Measurements from ENCODE around the gene OTOF. TPM values are rescaled to one million over a fixed set of nuclear protein-coding genes. Genes with fewer than 3 reads are reported as not detected.

OTOF gene
- total and polyA plus RNA-seq, 7 donors: 0.14 to 2.2 (median 0.34) TPM

- DNase-seq (no peak), ATAC-seq (no peak)
- Histone ChIP-seq H3K27ac (no peak overlapping the region), H3K4me3 (no peak overlapping the region), H3K4me1 (no peaks in the 10 kb centered on the region), H3K9me3 (no peaks in the 10 kb centered on the region), H3K36me3 (ENCODE audit: insufficient read depth in 1 of 2, low read depth in 1 of 2) (no peaks in the 10 kb centered on the region), H3K27me3 (ENCODE audit: insufficient read depth in 3 of 3, low read length in 2 of 3) (no peaks in the 10 kb centered on the region)
- TF ChIP-seq CTCF (IDR thresholded peaks at IDR 0.05): no peak
- intact Hi-C loops (cut with DNase I): no loop called here
- 85 to 96% (median 91%) methylated on average over 10 of the region's 10 CpGs for WGBS, 3 donors
These were observed 28.5 kb downstream of the OTOF start for GRCh38 chr2:26449278-26450030.

GRCh38 chr2:26448651-26449050 lies 29.3 kb downstream of the OTOF start:
- ATAC-seq: no peak
- WGBS, 3 donors: 94 to 97% (median 96%) methylated on average over 9 of the region's 9 CpGs
- Histone ChIP-seq H3K4me3 (no peak overlapping the region), H3K27ac (no peak overlapping the region), H3K36me3 (ENCODE audit: insufficient read depth in 1 of 2, low read depth in 1 of 2) (no peaks in the 10 kb centered on the region), H3K4me1 (no peaks in the 10 kb centered on the region), H3K9me3 (no peaks in the 10 kb centered on the region), H3K27me3 (ENCODE audit: insufficient read depth in 3 of 3, low read length in 2 of 3) (no peaks in the 10 kb centered on the region)
- no peak for TF ChIP-seq CTCF (IDR thresholded peaks at IDR 0.05)
- intact Hi-C loops (cut with DNase I): no loop called here
- DNase-seq: no peak

DNA sequence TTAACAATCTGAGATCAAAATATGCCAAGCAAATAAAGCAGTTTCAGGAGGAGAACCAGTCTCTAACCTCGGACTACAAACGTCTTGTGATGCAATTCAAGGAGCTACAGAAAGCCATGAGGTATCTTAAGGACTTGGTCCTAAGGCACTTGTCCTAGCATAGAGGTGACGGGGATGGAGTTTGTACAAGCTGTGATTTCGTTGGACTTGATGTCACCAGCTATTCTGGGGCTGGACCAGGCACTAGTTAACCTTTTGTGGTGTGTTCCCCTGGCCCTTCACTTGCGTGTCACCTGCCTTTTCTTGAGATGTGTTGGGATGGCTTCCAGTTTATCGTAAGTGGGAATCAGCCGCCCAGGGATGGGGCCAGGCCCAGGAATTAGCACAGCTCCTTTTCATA lies 33.7 kb downstream of the OTOF start:
- DNase-seq: no peak
- no peak for TF ChIP-seq CTCF (IDR thresholded peaks at IDR 0.05)
- peak; percentile 52 to 98 (median 91) for ATAC-seq

GRCh38 chr2:26442707-26443106 lies 35.2 kb downstream of the OTOF start:
- ATAC-seq (no peak), DNase-seq (no peak)
- H3K36me3 ChIP-seq (ENCODE audit: insufficient read depth in 1 of 2, low read depth in 1 of 2): no peaks in the 10 kb centered on the region
- H3K4me1 ChIP-seq: no peaks in the 10 kb centered on the region
- H3K4me3 ChIP-seq: no peak overlapping the region
- H3K9me3 ChIP-seq: no peaks in the 10 kb centered on the region
- 73% methylated on average over 3 of the region's 3 CpGs for WGBS, 3 donors
- TF ChIP-seq CTCF (IDR thresholded peaks at IDR 0.05): no peak
- no peaks in the 10 kb centered on the region for H3K27me3 ChIP-seq (ENCODE audit: insufficient read depth in 3 of 3, low read length in 2 of 3)
- intact Hi-C loops (cut with DNase I): no loop called here
- no peak overlapping the region for H3K27ac ChIP-seq

More for the DNA sequence above, 33.7 kb downstream of the OTOF start:
- no peak overlapping the region for H3K27ac ChIP-seq
- intact Hi-C loops (cut with DNase I): loop anchor here in 1 of 2 donors (2.0 kb wide), 1 partner anchor 67 kb away; no protein-coding TSS in a partner anchor
- no peaks in the 10 kb centered on the region for H3K27me3 ChIP-seq (ENCODE audit: insufficient read depth in 3 of 3, low read length in 2 of 3)
- H3K4me1 ChIP-seq: no peaks in the 10 kb centered on the region
- H3K4me3 ChIP-seq: no peak overlapping the region
- no peaks in the 10 kb centered on the region for H3K9me3 ChIP-seq
- 39 to 57% (median 40%) methylated on average over 7 of the region's 7 CpGs for WGBS, 3 donors
- H3K36me3 ChIP-seq (ENCODE audit: insufficient read depth in 1 of 2, low read depth in 1 of 2): no peaks in the 10 kb centered on the region

DNA sequence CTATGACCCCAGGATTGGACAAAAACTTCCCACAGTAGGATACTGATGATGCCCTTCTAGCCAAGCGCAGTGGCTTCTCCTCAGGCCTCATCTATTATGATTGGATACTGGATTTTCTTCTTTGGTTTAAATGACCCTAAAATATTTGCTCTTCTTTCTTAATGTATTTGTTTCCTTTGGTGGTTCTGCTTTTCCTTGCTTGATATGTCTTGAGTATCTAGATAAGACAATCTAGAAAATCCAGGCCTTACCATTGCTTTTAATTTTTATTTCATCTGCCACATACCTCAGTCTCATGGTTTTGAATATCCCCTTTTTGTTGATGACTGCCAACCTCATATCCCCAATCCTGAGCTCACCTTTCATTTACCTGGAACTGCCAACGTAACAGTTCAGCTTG lies 35.6 kb downstream of the OTOF start:
- no peaks in the 10 kb centered on the region for H3K27me3 ChIP-seq (ENCODE audit: insufficient read depth in 3 of 3, low read length in 2 of 3)
- no peaks in the 10 kb centered on the region for H3K4me1 ChIP-seq
- H3K9me3 ChIP-seq: no peaks in the 10 kb centered on the region
- DNase-seq (no peak), ATAC-seq (no peak)
- 86 to 95% (median 88%) methylated on average over 2 of the region's 2 CpGs for WGBS, 3 donors
- TF ChIP-seq CTCF (IDR thresholded peaks at IDR 0.05): no peak
- intact Hi-C loops (cut with DNase I): no loop called here
- H3K27ac ChIP-seq: no peak overlapping the region
- no peaks in the 10 kb centered on the region for H3K36me3 ChIP-seq (ENCODE audit: insufficient read depth in 1 of 2, low read depth in 1 of 2)
- H3K4me3 ChIP-seq: no peak overlapping the region
